Uterus (tissue), 2 donors: ENCODE results near the gene KPNA1.

Experiments used
- POLR2A ChIP-seq, 2 donors: fragments of 450-650 bp; IDR thresholded peaks; one replicate each; pipeline ENCODE4 v1.6.1; 2016; ENCODE audit warnings: antibody characterized with exemption in 2 of 2, mild to moderate bottlenecking in 1 of 2, moderate library complexity in 1 of 2
- TF ChIP-seq, protein P1 (sequence below), 4 experiments: fragments of 200-600 bp in 2 of 4; fragments of 450-650 bp in 2 of 4; sonication (generic) in 2 of 4; IDR thresholded peaks; one replicate each; pipeline ENCODE4 v1.5.1; 2016 to 2019; ENCODE audit warnings: antibody characterized with exemption in 4 of 4, mild to moderate bottlenecking in 2 of 4, moderate library complexity in 1 of 4

DNA sequence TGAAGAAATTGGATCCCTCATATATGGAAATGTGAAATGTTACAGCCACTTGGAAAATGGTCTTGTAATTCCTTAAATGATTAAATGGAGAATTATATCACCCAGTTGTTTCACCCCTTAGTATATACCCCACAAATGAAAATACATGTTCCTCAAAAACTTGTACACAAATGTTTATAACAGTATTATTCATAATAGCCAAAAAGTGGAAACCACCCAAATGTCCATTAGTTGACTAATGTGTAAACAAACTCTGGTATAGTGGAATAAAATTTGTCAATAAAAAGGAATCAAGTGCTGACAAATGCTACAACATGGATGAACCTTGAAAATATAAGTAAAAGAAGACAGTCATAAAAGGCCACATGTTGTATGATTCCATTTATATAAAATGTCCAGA is 118.2 kb downstream of the KPNA1 start:
- TF ChIP-seq, protein P1, sequence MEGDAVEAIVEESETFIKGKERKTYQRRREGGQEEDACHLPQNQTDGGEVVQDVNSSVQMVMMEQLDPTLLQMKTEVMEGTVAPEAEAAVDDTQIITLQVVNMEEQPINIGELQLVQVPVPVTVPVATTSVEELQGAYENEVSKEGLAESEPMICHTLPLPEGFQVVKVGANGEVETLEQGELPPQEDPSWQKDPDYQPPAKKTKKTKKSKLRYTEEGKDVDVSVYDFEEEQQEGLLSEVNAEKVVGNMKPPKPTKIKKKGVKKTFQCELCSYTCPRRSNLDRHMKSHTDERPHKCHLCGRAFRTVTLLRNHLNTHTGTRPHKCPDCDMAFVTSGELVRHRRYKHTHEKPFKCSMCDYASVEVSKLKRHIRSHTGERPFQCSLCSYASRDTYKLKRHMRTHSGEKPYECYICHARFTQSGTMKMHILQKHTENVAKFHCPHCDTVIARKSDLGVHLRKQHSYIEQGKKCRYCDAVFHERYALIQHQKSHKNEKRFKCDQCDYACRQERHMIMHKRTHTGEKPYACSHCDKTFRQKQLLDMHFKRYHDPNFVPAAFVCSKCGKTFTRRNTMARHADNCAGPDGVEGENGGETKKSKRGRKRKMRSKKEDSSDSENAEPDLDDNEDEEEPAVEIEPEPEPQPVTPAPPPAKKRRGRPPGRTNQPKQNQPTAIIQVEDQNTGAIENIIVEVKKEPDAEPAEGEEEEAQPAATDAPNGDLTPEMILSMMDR (IDR thresholded peaks at IDR 0.05), result no peak
- TF ChIP-seq POLR2A (IDR thresholded peaks at IDR 0.05), result no peak
